ENCODE data around the gene SUFU. TPM values are rescaled to one million over a fixed set of nuclear protein-coding genes. Genes with fewer than 3 reads are reported as not detected.

Gene SUFU
- total RNA-seq, 1 experiment from 2014 or later: 2.7 TPM

DNA sequence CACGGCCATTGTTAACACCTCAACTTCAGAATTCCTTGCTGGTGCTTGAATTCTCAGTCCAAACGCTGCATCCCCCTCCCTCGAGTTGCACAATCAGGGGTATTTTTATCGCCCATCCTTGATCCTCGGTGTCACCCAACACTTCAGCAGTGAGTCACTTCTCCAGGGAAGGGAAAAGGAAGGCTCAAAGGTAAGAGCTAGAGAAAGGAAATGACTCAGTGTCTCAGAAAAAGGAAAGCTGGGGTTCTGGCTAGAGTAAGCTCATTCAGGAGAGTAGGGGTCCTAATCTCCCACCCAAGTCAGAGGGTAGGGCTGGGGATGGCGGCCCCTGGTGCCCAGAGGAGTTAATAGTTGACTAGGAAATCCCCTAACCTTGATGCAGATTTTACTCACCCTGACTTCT lies 100.7 kb downstream of the SUFU start:
- Histone ChIP-seq H3K4me3 (ENCODE audit: low read length) (peak overlapping the region; percentile 11; the same call in 1 of the 2 replicates), H3K79me2 (ENCODE audit: low read length) (no peaks in the 10 kb centered on the region), H3K4me1 (ENCODE audit: insufficient read depth, low read length) (peaks cover 33% of the 10 kb centered on the region), H3K27me3 (ENCODE audit: low read length) (no peaks in the 10 kb centered on the region), H3K9me2 (replicated peaks; ENCODE audit: low read length) (no peaks in the 10 kb centered on the region), H3K36me3 (ENCODE audit: low read depth, low read length) (no peaks in the 10 kb centered on the region), H4K20me1 (ENCODE audit: low read length) (no peaks in the 10 kb centered on the region), H3K9me3 (ENCODE audit: low read length) (no peaks in the 10 kb centered on the region), H3K9ac (ENCODE audit: low read length) (peak overlapping the region; percentile 51), H3K27ac (ENCODE audit: low read length) (peak overlapping the region; percentile 85), H3F3A (ENCODE audit: low read length, unreplicated experiment) (no peaks in the 10 kb centered on the region), H2AFZ (ENCODE audit: low read length) (0 out of 2 replicates have a peak overlapping the region, but pooled peaks have one; percentile 29), H3K4me2 (ENCODE audit: low read length) (peak overlapping the region; percentile 62)
- ChIA-PET CTCF (interaction anchor here (0.7 kb wide), 1 partner anchor 71 kb away, joined by 4 read pairs; no protein-coding TSS in a partner anchor), POLR2A (ENCODE audit: unreplicated experiment) (interaction anchor here (0.6 kb wide), 1 partner anchor 54 kb away, joined by 4 read pairs; no protein-coding TSS in a partner anchor)
- BruUV-seq (replicated peaks): no TSS peak
- intact Hi-C loops (cut with micrococcal nuclease): no loop called here
- ATAC-seq: peak; percentile 93
- DNase-seq: peak; percentile 82
- TF ChIP-seq EZH2phosphoT487 (IDR thresholded peaks at IDR 0.05; ENCODE audit: borderline replicate concordance, low read length) (no peak), EZH2 (IDR thresholded peaks at IDR 0.05; ENCODE audit: low read length, unreplicated experiment) (no peak)
- TF ChIP-seq, protein P1, sequence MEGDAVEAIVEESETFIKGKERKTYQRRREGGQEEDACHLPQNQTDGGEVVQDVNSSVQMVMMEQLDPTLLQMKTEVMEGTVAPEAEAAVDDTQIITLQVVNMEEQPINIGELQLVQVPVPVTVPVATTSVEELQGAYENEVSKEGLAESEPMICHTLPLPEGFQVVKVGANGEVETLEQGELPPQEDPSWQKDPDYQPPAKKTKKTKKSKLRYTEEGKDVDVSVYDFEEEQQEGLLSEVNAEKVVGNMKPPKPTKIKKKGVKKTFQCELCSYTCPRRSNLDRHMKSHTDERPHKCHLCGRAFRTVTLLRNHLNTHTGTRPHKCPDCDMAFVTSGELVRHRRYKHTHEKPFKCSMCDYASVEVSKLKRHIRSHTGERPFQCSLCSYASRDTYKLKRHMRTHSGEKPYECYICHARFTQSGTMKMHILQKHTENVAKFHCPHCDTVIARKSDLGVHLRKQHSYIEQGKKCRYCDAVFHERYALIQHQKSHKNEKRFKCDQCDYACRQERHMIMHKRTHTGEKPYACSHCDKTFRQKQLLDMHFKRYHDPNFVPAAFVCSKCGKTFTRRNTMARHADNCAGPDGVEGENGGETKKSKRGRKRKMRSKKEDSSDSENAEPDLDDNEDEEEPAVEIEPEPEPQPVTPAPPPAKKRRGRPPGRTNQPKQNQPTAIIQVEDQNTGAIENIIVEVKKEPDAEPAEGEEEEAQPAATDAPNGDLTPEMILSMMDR (conservative IDR thresholded peaks at IDR 0.05; ENCODE audit: low read depth, low read length): no peak

DNA sequence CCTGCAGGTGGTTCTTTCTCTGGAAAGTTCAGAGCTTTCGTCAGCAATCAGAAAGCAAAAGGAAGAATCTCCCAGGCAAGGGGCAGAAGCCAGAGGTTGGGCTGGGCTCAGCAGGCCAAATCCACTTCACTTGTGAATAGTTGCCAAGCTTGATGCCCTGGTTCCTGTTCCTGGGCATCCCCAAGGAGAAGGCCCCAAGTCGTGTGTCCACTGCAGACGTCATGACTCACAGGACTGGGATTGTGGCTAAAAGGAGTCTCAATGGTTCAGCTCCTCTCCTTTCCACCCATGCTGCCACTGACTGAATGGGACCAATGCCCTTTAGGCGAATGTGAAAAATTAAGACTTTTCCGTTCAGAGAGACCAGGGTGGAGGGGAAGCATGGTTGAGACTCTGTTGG lies 101.9 kb downstream of the SUFU start:
- Histone ChIP-seq H3F3A (ENCODE audit: low read length, unreplicated experiment) (no peaks in the 10 kb centered on the region), H3K27ac (ENCODE audit: low read length) (peak overlapping the region; percentile 85; the same call in 1 of the 2 replicates), H3K79me2 (ENCODE audit: low read length) (no peaks in the 10 kb centered on the region), H3K9me2 (replicated peaks; ENCODE audit: low read length) (no peaks in the 10 kb centered on the region), H4K20me1 (ENCODE audit: low read length) (no peaks in the 10 kb centered on the region), H3K4me3 (ENCODE audit: low read length) (no peak overlapping the region), H3K9me3 (ENCODE audit: low read length) (no peaks in the 10 kb centered on the region), H3K9ac (ENCODE audit: low read length) (no peak overlapping the region), H3K27me3 (ENCODE audit: low read length) (no peaks in the 10 kb centered on the region), H2AFZ (ENCODE audit: low read length) (no peak overlapping the region), H3K4me2 (ENCODE audit: low read length) (no peak overlapping the region), H3K4me1 (ENCODE audit: insufficient read depth, low read length) (peaks cover 38% of the 10 kb centered on the region), H3K36me3 (ENCODE audit: low read depth, low read length) (no peaks in the 10 kb centered on the region)
- ATAC-seq (no peak), DNase-seq (peak; percentile 31)
- CTCF ChIA-PET: no interaction called here
- POLR2A ChIA-PET (ENCODE audit: unreplicated experiment): no interaction called here
- intact Hi-C loops (cut with micrococcal nuclease): no loop called here
- BruUV-seq (replicated peaks): no TSS peak
- TF ChIP-seq, protein P1 (conservative IDR thresholded peaks at IDR 0.05; ENCODE audit: low read depth, low read length): no peak
- no peak for TF ChIP-seq EZH2 (IDR thresholded peaks at IDR 0.05; ENCODE audit: low read length, unreplicated experiment)
- TF ChIP-seq EZH2phosphoT487 (IDR thresholded peaks at IDR 0.05; ENCODE audit: borderline replicate concordance, low read length): no peak

DNA sequence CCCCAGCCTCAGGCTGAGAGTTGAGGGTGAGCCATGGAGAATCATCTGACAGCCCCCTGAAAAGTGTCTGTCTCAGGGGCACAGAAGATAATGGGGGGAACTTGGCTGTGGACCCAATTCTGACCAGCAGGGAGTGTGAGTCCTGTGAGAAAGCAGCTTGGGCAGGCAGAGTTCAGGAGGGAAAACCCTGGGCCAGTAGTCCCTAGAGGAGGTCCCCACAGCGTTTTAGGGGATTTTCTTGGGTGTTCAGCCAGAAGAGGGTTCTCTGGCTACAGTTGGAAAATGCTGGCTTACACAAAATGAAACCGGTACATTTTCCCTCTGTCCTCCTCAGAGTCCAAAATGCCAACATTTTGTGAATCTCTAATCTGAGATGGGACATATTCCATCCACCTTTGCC lies 104.7 kb downstream of the SUFU start:
- Histone ChIP-seq H4K20me1 (ENCODE audit: low read length) (no peaks in the 10 kb centered on the region), H3F3A (ENCODE audit: low read length, unreplicated experiment) (no peaks in the 10 kb centered on the region), H3K36me3 (ENCODE audit: low read depth, low read length) (no peaks in the 10 kb centered on the region), H3K27me3 (ENCODE audit: low read length) (no peaks in the 10 kb centered on the region), H3K4me1 (ENCODE audit: insufficient read depth, low read length) (peaks cover 54% of the 10 kb centered on the region), H3K79me2 (ENCODE audit: low read length) (no peaks in the 10 kb centered on the region), H3K9ac (ENCODE audit: low read length) (no peak overlapping the region), H2AFZ (ENCODE audit: low read length) (no peak overlapping the region), H3K9me2 (replicated peaks; ENCODE audit: low read length) (no peaks in the 10 kb centered on the region), H3K27ac (ENCODE audit: low read length) (no peak overlapping the region), H3K9me3 (ENCODE audit: low read length) (no peaks in the 10 kb centered on the region), H3K4me3 (ENCODE audit: low read length) (no peak overlapping the region), H3K4me2 (ENCODE audit: low read length) (no peak overlapping the region)
- ChIA-PET CTCF (no interaction called here), POLR2A (ENCODE audit: unreplicated experiment) (no interaction called here)
- ATAC-seq: no peak
- no peak for TF ChIP-seq EZH2phosphoT487 (IDR thresholded peaks at IDR 0.05; ENCODE audit: borderline replicate concordance, low read length)
- TF ChIP-seq EZH2 (IDR thresholded peaks at IDR 0.05; ENCODE audit: low read length, unreplicated experiment): no peak
- TF ChIP-seq, protein P1 (conservative IDR thresholded peaks at IDR 0.05; ENCODE audit: low read depth, low read length): no peak
- no peak for DNase-seq
- intact Hi-C loops (cut with micrococcal nuclease): no loop called here
- no TSS peak for BruUV-seq (replicated peaks)
